Esophagus squamous epithelium (tissue), 5 donors: ENCODE data around the gene USP16. TPM values are rescaled to one million over a fixed set of nuclear protein-coding genes. Genes with fewer than 3 reads are reported as not detected.

ENCODE experiments used
- DNase-seq: peaks from one replicate; lab custom pipeline; 2025; lab: John Stamatoyannopoulos, UW
- H3K27ac ChIP-seq, 4 donors: fragments of 200-600 bp; sonication (generic); one replicate each; pipeline ENCODE4 v1.5.1; 2016 to 2019; ENCODE audit warnings: mild to moderate bottlenecking in 1 of 4
- H3K27me3 ChIP-seq, 4 donors: fragments of 200-600 bp; sonication (generic); 1 replicate in 3 of 4; 2 replicates in 1 of 4; pipeline versions ENCODE4 v1.5.1 to v1.6.0; 2017 to 2021; ENCODE audit warnings: antibody characterized with exemption in 1 of 4
- H3K36me3 ChIP-seq, 3 donors: fragments of 200-600 bp; sonication (generic); one replicate each; pipeline ENCODE4 v1.5.1; 2016 to 2019
- H3K4me1 ChIP-seq, 3 donors: fragments of 200-600 bp; sonication (generic); one replicate each; pipeline ENCODE4 v1.5.1; 2017 to 2019
- H3K4me3 ChIP-seq, 4 donors: fragments of 200-600 bp; sonication (generic); 1 replicate in 3 of 4; 2 replicates in 1 of 4; pipeline ENCODE4 v1.5.1; 2016 to 2019; ENCODE audit warnings: mild to moderate bottlenecking in 2 of 4, moderate library complexity in 1 of 4
- H3K9me3 ChIP-seq, 3 donors: fragments of 200-600 bp; sonication (generic); one replicate each; pipeline ENCODE4 v1.5.1; 2016 to 2019
- POLR2A ChIP-seq, 4 donors: fragments of 450-650 bp; IDR thresholded peaks; one replicate each; pipeline ENCODE4 v1.6.1; 2017; ENCODE audit warnings: antibody characterized with exemption in 4 of 4, mild to moderate bottlenecking in 4 of 4, moderate library complexity in 3 of 4
- WGBS, 2 donors: methylation state at CpG; one replicate each; pipeline ENCODE4 v1.1.5; 2018; 5-methylcytosine and 5-hydroxymethylcytosine counted together
- intact Hi-C: fragments of 100-400 bp; cut with DNase I; formaldehyde crosslinking; loops from one replicate; pipeline ENCODE4 v1.15.0; 2022
- total RNA-seq, 4 donors: library from RNA; depleted of rRNA; stranded (reverse); fragments of >200 nt; gene quantifications; one replicate each; pipeline ENCODE4 v1.1.0, GENCODE V29; 2016
- TF ChIP-seq, protein P1 (sequence below), 6 experiments: fragments of 450-650 bp in 4 of 6; fragments of 200-600 bp in 2 of 6; sonication (generic) in 2 of 6; IDR thresholded peaks; one replicate each; pipeline ENCODE4 v1.5.1; 2016 to 2019; ENCODE audit warnings: antibody characterized with exemption in 6 of 6, mild to moderate bottlenecking in 4 of 6, moderate library complexity in 4 of 6
- donor health status: DM: yes; HTN: yes; CAD: no.

USP16 gene
- total RNA-seq, 4 donors from 2014 or later = 14.9 to 44.3 (median 27.9) TPM

GRCh38 chr21:29091033-29091432 is 66.6 kb downstream of the USP16 start:
- WGBS, 2 donors = 17 to 21% methylated on average over 1 of the region's 1 CpG
- Histone ChIP-seq H3K27me3 (no peaks in the 10 kb centered on the region), H3K4me3 (no peak overlapping the region), H3K4me1 (peaks cover 0 to 6% (median 0%) of the 10 kb centered on the region in 3 donors), H3K27ac (no peak overlapping the region), H3K9me3 (no peaks in the 10 kb centered on the region), H3K36me3 (peaks cover 0 to 4% (median 0%) of the 10 kb centered on the region in 3 donors)
- DNase-seq = no peak
- intact Hi-C loops = loop anchor here (5.0 kb wide), 1 partner anchor 281 kb away; no protein-coding TSS in a partner anchor
- no peak for TF ChIP-seq POLR2A (IDR thresholded peaks at IDR 0.05)
- TF ChIP-seq, protein P1, sequence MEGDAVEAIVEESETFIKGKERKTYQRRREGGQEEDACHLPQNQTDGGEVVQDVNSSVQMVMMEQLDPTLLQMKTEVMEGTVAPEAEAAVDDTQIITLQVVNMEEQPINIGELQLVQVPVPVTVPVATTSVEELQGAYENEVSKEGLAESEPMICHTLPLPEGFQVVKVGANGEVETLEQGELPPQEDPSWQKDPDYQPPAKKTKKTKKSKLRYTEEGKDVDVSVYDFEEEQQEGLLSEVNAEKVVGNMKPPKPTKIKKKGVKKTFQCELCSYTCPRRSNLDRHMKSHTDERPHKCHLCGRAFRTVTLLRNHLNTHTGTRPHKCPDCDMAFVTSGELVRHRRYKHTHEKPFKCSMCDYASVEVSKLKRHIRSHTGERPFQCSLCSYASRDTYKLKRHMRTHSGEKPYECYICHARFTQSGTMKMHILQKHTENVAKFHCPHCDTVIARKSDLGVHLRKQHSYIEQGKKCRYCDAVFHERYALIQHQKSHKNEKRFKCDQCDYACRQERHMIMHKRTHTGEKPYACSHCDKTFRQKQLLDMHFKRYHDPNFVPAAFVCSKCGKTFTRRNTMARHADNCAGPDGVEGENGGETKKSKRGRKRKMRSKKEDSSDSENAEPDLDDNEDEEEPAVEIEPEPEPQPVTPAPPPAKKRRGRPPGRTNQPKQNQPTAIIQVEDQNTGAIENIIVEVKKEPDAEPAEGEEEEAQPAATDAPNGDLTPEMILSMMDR (IDR thresholded peaks at IDR 0.05) = no peak

- WGBS, 2 donors = 49 to 50% methylated on average over 9 of the region's 9 CpGs
- Histone ChIP-seq H3K9me3 (no peaks in the 10 kb centered on the region), H3K4me3 (no peak overlapping the region), H3K36me3 (peaks cover 0 to 4% (median 0%) of the 10 kb centered on the region in 3 donors), H3K27ac (peak overlapping the region in 3 of 4 donors; percentile 2 to 11 (median 6)), H3K4me1 (peaks cover 0 to 6% (median 0%) of the 10 kb centered on the region in 3 donors), H3K27me3 (no peaks in the 10 kb centered on the region)
- DNase-seq = no peak
- TF ChIP-seq, protein P1 (IDR thresholded peaks at IDR 0.05) = no peak
- TF ChIP-seq POLR2A (IDR thresholded peaks at IDR 0.05) = no peak
- intact Hi-C loops = loop anchor here (5.0 kb wide), 1 partner anchor 280 kb away; no protein-coding TSS in a partner anchor
These were observed 67.9 kb downstream of the USP16 start for GRCh38 chr21:29092102-29092959.

- 73 to 83% methylated on average over 8 of the region's 8 CpGs for WGBS, 2 donors
These were observed 71.9 kb downstream of the USP16 start for GRCh38 chr21:29096218-29097015.

DNA sequence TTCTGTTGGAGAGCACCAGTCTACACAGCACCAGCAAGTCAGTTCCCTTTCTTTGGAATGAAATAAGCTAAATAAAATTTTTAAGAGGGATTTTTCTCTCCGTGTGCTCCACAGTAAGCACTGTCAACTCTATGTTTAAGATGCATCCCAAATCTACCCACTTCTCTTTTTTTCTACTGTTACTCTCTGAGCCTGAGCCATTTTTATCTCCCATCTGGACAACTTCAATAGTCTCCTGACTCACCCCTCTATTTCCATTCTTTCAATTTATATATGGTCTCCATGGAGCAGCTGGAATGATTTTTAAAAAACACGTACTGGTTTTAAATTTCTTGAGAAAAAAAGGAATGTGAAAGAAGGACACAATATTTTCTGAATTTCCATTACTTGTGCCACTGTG is 73.7 kb downstream of the USP16 start:
- H3K36me3 ChIP-seq = peaks cover 0 to 7% (median 0%) of the 10 kb centered on the region in 3 donors
- no peaks in the 10 kb centered on the region for H3K4me1 ChIP-seq
- H3K27ac ChIP-seq = no peak overlapping the region
- no peaks in the 10 kb centered on the region for H3K27me3 ChIP-seq
- DNase-seq = no peak
- no peaks in the 10 kb centered on the region for H3K9me3 ChIP-seq
- 67 to 75% methylated on average over 2 of the region's 2 CpGs for WGBS, 2 donors
- H3K4me3 ChIP-seq = no peak overlapping the region
- intact Hi-C loops = no loop called here
- TF ChIP-seq, protein P1 (IDR thresholded peaks at IDR 0.05) = no peak
- no peak for TF ChIP-seq POLR2A (IDR thresholded peaks at IDR 0.05)

More at GRCh38 chr21:29096218-29097015, 71.9 kb downstream of the USP16 start:
- H3K27me3 ChIP-seq = no peaks in the 10 kb centered on the region
- no peaks in the 10 kb centered on the region for H3K9me3 ChIP-seq
- H3K4me3 ChIP-seq = no peak overlapping the region
- DNase-seq = no peak
- intact Hi-C loops = no loop called here
- peaks cover 0 to 4% (median 0%) of the 10 kb centered on the region in 3 donors for H3K36me3 ChIP-seq
- H3K27ac ChIP-seq = no peak overlapping the region
- no peak for TF ChIP-seq POLR2A (IDR thresholded peaks at IDR 0.05)
- TF ChIP-seq, protein P1 (IDR thresholded peaks at IDR 0.05) = no peak
- H3K4me1 ChIP-seq = no peaks in the 10 kb centered on the region
